ENCODE measurements around the gene ZFYVE26. TPM values are rescaled to one million over a fixed set of nuclear protein-coding genes. Genes with fewer than 3 reads are reported as not detected.
A peak's percentile ranks its signal among the peaks of the same experiment; 100 is the strongest.

ZFYVE26 gene
- total RNA-seq, 1 donor from 2014 or later: 32.9 TPM

GRCh38 chr14:67773844-67774377, 42.5 kb downstream of the ZFYVE26 start:
- no peaks in the 10 kb centered on the region for H3K4me1 Mint-ChIP-seq

GRCh38 chr14:67768219-67768618, 48.2 kb downstream of the ZFYVE26 start:
- Mint-ChIP-seq H3K36me3 (peaks cover 50% of the 10 kb centered on the region), H3K4me1 (peaks cover 11% of the 10 kb centered on the region), H3K9me3 (no peaks in the 10 kb centered on the region), H3K27me3 (ENCODE audit: low read depth) (no peaks in the 10 kb centered on the region), H3K27ac (no peak overlapping the region), H3K4me3 (no peak overlapping the region)
- TF ChIP-seq CTCF (IDR thresholded peaks at IDR 0.05; ENCODE audit: unreplicated experiment): no peak
- no peak for DNase-seq (ENCODE audit: low spot score in 2 of 2, unreplicated experiment in 2 of 2)

More at GRCh38 chr14:67773844-67774377, 42.5 kb downstream of the ZFYVE26 start:
- Mint-ChIP-seq H3K27me3 (ENCODE audit: low read depth) (no peaks in the 10 kb centered on the region), H3K4me3 (no peak overlapping the region), H3K36me3 (peaks cover 57% of the 10 kb centered on the region), H3K9me3 (no peaks in the 10 kb centered on the region), H3K27ac (no peak overlapping the region)
- TF ChIP-seq CTCF (IDR thresholded peaks at IDR 0.05; ENCODE audit: unreplicated experiment): no peak
- no peak for DNase-seq (ENCODE audit: low spot score in 2 of 2, unreplicated experiment in 2 of 2)

- no peak overlapping the region for H3K4me3 Mint-ChIP-seq
- no peaks in the 10 kb centered on the region for H3K27me3 Mint-ChIP-seq (ENCODE audit: low read depth)
- H3K27ac Mint-ChIP-seq: peak overlapping the region; percentile 32
- TF ChIP-seq CTCF (IDR thresholded peaks at IDR 0.05; ENCODE audit: unreplicated experiment): no peak
- peaks cover 35% of the 10 kb centered on the region for H3K36me3 Mint-ChIP-seq
- H3K4me1 Mint-ChIP-seq: peaks cover 11% of the 10 kb centered on the region
- H3K9me3 Mint-ChIP-seq: no peaks in the 10 kb centered on the region
- DNase-seq (ENCODE audit: low spot score in 2 of 2, unreplicated experiment in 2 of 2): no peak
Measured at GRCh38 chr14:67766035-67766680, 50.2 kb downstream of the ZFYVE26 start.

GRCh38 chr14:67765192-67765834, 51.1 kb downstream of the ZFYVE26 start:
- no peak for TF ChIP-seq CTCF (IDR thresholded peaks at IDR 0.05; ENCODE audit: unreplicated experiment)
- Mint-ChIP-seq H3K4me3 (no peak overlapping the region), H3K27me3 (ENCODE audit: low read depth) (no peaks in the 10 kb centered on the region), H3K9me3 (no peaks in the 10 kb centered on the region), H3K27ac (peak overlapping the region; percentile 27), H3K36me3 (peaks cover 33% of the 10 kb centered on the region), H3K4me1 (peaks cover 11% of the 10 kb centered on the region)
- no peak for DNase-seq (ENCODE audit: low spot score in 2 of 2, unreplicated experiment in 2 of 2)

GRCh38 chr14:67764496-67764895, 51.9 kb downstream of the ZFYVE26 start:
- TF ChIP-seq CTCF (IDR thresholded peaks at IDR 0.05; ENCODE audit: unreplicated experiment): no peak
- H3K4me3 Mint-ChIP-seq: no peak overlapping the region
- no peaks in the 10 kb centered on the region for H3K9me3 Mint-ChIP-seq
- peaks cover 11% of the 10 kb centered on the region for H3K4me1 Mint-ChIP-seq
- H3K27me3 Mint-ChIP-seq (ENCODE audit: low read depth): no peaks in the 10 kb centered on the region
- no peak overlapping the region for H3K27ac Mint-ChIP-seq
- peaks cover 27% of the 10 kb centered on the region for H3K36me3 Mint-ChIP-seq
- DNase-seq (ENCODE audit: low spot score in 2 of 2, unreplicated experiment in 2 of 2): no peak

All from mesothelial cell of epicardium (in vitro differentiated cells).